GM23338 (cell line): ENCODE measurements around the gene TBC1D17.

Source experiments
- CREB1 ChIP-seq: fragments of 250-450 bp; sonication (Bioruptor Pico); IDR thresholded peaks from 2 replicates; pipeline ENCODE4 v1.5.0; 2020; ENCODE audit warnings: low read depth, mild to moderate bottlenecking, moderate library complexity
- POLR2AphosphoS5 ChIP-seq: IDR thresholded peaks from 2 replicates; pipeline ENCODE4 v1.6.1; 2016; ENCODE audit warnings: antibody characterized with exemption, low read depth
- TF ChIP-seq, protein P1 (sequence below), 2 experiments: fragments of 200-600 bp in 1 of 2; sonication (generic) in 1 of 2; conservative IDR thresholded peaks; 2 replicates each; pipeline versions ENCODE4 v1.5.1 to v1.6.1; 2016 to 2017; ENCODE audit warnings: antibody characterized with exemption in 2 of 2, low read depth in 2 of 2, mild to moderate bottlenecking in 2 of 2, moderate library complexity in 1 of 2

DNA sequence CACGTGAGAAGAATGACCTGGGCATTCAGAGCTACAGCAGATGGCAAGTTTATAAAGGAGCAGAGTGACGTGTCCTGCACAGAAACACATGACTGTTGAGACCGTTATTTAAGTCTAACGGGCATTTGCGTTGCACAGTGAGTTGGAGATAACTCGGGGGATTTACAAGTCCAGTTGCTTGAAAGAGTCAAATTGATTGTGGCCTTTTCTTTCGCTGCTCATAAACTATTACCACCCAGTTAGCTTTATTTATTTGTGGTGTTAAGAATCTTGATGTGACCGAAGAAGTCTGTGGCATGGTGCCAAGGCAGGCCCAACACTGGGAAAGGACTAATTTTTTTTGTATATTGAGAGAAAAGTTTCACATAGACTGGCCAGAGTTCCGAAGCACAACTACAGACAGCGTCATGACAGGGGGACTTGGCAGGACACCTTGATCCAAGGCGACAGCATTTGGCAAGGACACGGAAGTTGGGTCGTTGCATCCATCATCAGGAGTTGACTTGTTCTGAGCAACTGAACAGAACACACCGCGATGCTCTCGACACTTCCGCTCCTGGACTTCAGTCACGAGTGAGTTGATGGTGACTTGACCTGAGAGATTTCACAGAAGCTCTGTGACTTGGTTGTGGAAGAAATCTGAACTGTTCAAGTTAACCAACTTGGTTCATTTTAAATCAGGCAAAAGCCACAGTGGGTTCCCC is 38.5 kb upstream of the TBC1D17 start:
- no peak for TF ChIP-seq POLR2AphosphoS5
- no peak for TF ChIP-seq CREB1 (CRISPR knock-in tag)
- TF ChIP-seq, protein P1, sequence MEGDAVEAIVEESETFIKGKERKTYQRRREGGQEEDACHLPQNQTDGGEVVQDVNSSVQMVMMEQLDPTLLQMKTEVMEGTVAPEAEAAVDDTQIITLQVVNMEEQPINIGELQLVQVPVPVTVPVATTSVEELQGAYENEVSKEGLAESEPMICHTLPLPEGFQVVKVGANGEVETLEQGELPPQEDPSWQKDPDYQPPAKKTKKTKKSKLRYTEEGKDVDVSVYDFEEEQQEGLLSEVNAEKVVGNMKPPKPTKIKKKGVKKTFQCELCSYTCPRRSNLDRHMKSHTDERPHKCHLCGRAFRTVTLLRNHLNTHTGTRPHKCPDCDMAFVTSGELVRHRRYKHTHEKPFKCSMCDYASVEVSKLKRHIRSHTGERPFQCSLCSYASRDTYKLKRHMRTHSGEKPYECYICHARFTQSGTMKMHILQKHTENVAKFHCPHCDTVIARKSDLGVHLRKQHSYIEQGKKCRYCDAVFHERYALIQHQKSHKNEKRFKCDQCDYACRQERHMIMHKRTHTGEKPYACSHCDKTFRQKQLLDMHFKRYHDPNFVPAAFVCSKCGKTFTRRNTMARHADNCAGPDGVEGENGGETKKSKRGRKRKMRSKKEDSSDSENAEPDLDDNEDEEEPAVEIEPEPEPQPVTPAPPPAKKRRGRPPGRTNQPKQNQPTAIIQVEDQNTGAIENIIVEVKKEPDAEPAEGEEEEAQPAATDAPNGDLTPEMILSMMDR (conservative IDR thresholded peaks at IDR 0.05; ENCODE audit: low read depth in 2 of 2): no peak
